IPS-NIHi11 (cell line): Measurements from ENCODE around the gene PHF5A.
"Not testable (repeated sequence)": the region's sequence is repeated elsewhere in the genome, so short reads cannot be mapped to it uniquely, and the experiment has no call there.

Experiments used
- DNase-seq: peaks from one replicate; pipeline ENCODE4 v3.0.0; 2012; ENCODE audit warnings: mixed read lengths, low spot score

The PHF5A gene

GRCh38 chr22:41488076-41488475, 19.6 kb upstream of the PHF5A start:
- no peak for DNase-seq

GRCh38 chr22:41487037-41487935, 18.8 kb upstream of the PHF5A start:
- DNase-seq = no peak

GRCh38 chr22:41485033-41485432, 16.5 kb upstream of the PHF5A start:
- DNase-seq = no peak

GRCh38 chr22:41482319-41482935, 13.9 kb upstream of the PHF5A start:
- DNase-seq = peak; percentile 27

- DNase-seq = peak; percentile 56
Measured at GRCh38 chr22:41481925-41482318, 13.4 kb upstream of the PHF5A start.

GRCh38 chr22:41481131-41481830, 12.8 kb upstream of the PHF5A start:
- no peak for DNase-seq

- DNase-seq = no peak
Measured at GRCh38 chr22:41480397-41480735, 11.9 kb upstream of the PHF5A start.

- peak; percentile 52 for DNase-seq
Measured at GRCh38 chr22:41479671-41480396, 11.3 kb upstream of the PHF5A start.

GRCh38 chr22:41478891-41479521, 10.5 kb upstream of the PHF5A start:
- DNase-seq = no peak

- DNase-seq = no peak
Measured at GRCh38 chr22:41478473-41478872, 10.0 kb upstream of the PHF5A start.

GRCh38 chr22:41474872-41475451, 6.5 kb upstream of the PHF5A start:
- no peak for DNase-seq

GRCh38 chr22:41471568-41471967, 3.1 kb upstream of the PHF5A start:
- no peak for DNase-seq

- DNase-seq = no peak
Measured at GRCh38 chr22:41470886-41471285, 2.4 kb upstream of the PHF5A start.

GRCh38 chr22:41469218-41469851, 843 bp upstream of the PHF5A start:
- DNase-seq = no peak

GRCh38 chr22:41461901-41462300, 6.6 kb downstream of the PHF5A start:
- DNase-seq = no peak

- not testable (repeated sequence) for DNase-seq
Measured at GRCh38 chr22:41460071-41460470, 8.4 kb downstream of the PHF5A start.

- DNase-seq = no peak
Measured at GRCh38 chr22:41459431-41459830, 9.1 kb downstream of the PHF5A start.

- DNase-seq = no peak
Measured at GRCh38 chr22:41458161-41458728, 10.2 kb downstream of the PHF5A start.

GRCh38 chr22:41448189-41448808, 20.2 kb downstream of the PHF5A start:
- DNase-seq = peak; percentile 91
